Adrenal gland (tissue), 12 donors: ENCODE measurements around the gene TENM4. TPM values are rescaled to one million over a fixed set of nuclear protein-coding genes. Genes with fewer than 3 reads are reported as not detected.

Experiments used
- DNase-seq, 7 donors: peaks; one replicate each; pipeline ENCODE4 v3.0.0-alpha.2; 2019 to 2020
- H3K27ac ChIP-seq, 5 donors: fragments of 200-600 bp; sonication (generic) in 4 of 5; 1 replicate in 3 of 5; 2 replicates in 2 of 5; pipeline versions ENCODE4 v1.5.1 to v1.8.0; 2016 to 2020; ENCODE audit warnings: mild to moderate bottlenecking in 1 of 5
- H3K27me3 ChIP-seq: fragments of 200-600 bp; 2 replicates; pipeline ENCODE4 v1.8.0; 2021
- H3K36me3 ChIP-seq, 2 donors: fragments of 200-600 bp; replicated peaks in 1 of 2; 1 replicate in 1 of 2; 2 replicates in 1 of 2; pipeline versions ENCODE4 v1.5.1 to v1.8.0; 2018 to 2022
- H3K4me1 ChIP-seq, 2 donors: fragments of 200-600 bp; replicated peaks in 1 of 2; 1 replicate in 1 of 2; 2 replicates in 1 of 2; pipeline versions ENCODE4 v1.5.1 to v1.8.0; 2018 to 2021
- H3K4me3 ChIP-seq, 4 donors: fragments of 200-600 bp; sonication (generic) in 3 of 4; one replicate each; pipeline ENCODE4 v1.5.1; 2016 to 2018
- H3K9me3 ChIP-seq, 3 donors: fragments of 200-600 bp; sonication (generic) in 1 of 3; replicated peaks in 1 of 3; 1 replicate in 2 of 3; 2 replicates in 1 of 3; pipeline versions ENCODE4 v1.5.1 to v1.8.0; 2016 to 2021
- CTCF ChIP-seq, 6 experiments: fragments of 450-650 bp in 4 of 6; fragments of 200-600 bp in 2 of 6; sonication (generic) in 1 of 6; IDR thresholded peaks; 1 replicate in 5 of 6; 2 replicates in 1 of 6; pipeline versions ENCODE4 v1.5.1 to v1.8.0; 2016 to 2021; ENCODE audit warnings: antibody characterized with exemption in 6 of 6, mild to moderate bottlenecking in 2 of 6, moderate library complexity in 1 of 6
- POLR2A ChIP-seq, 2 donors: fragments of 450-650 bp; IDR thresholded peaks; one replicate each; pipeline ENCODE4 v1.6.1; 2017; ENCODE audit warnings: antibody characterized with exemption in 2 of 2, mild to moderate bottlenecking in 2 of 2, moderate library complexity in 1 of 2
- WGBS, 4 donors: extraction: QIAGEN DNeasy Blood & Tissue Kit in 2 of 4; methylation state at CpG; one replicate each; pipeline versions ENCODE4 v1.1.5 to v1.1.7; 2013 to 2017; 5-methylcytosine and 5-hydroxymethylcytosine counted together
- intact Hi-C, 2 donors: fragments of 100-400 bp; cut with DNase I; formaldehyde crosslinking; loops; one replicate each; pipeline versions ENCODE4 v1.14.1 to v1.15.0; 2022 to 2023
- polyA plus RNA-seq, 3 donors: library from polyadenylated mRNA; stranded (reverse); fragments of 200-250 nt in 2 of 3; fragments of 350-450 nt in 1 of 3; fragmentation: Illumina TruSeq in 1 of 3; extraction: RNeasy Lipid Tissue Mini Kit (QIAGEN cat#74804) in 1 of 3; gene quantifications; one replicate each; pipeline ENCODE4 v1.2.3, GENCODE V29; 2013 to 2014
- total RNA-seq, 9 donors: library from RNA; depleted of rRNA in 4 of 9; stranded (reverse); fragments of >200 nt in 4 of 9; fragments of 120-200 nt in 1 of 9; fragmentation: NEBNext Ultra II Directional in 1 of 9; extraction: Animal tissue kit (Norgen Biotek cat#: 25700) in 1 of 9; gene quantifications; one replicate each; pipeline versions ENCODE4 v1.1.0 to v1.2.4, GENCODE V29; 2013 to 2023
- donor health status: healthy with polysubstance abuse.
- donor health status: Bipolar disorder and iron deficiency.
- donor health status: DM: yes; HTN: yes; CAD: no.
- donor health status: DM: no; HTN: no; CAD: no.
- donor health status: DM: no; HTN: no; CAD: no.
- donor health status: DM: yes; HTN: yes; CAD: no.

TENM4 gene
- total and polyA plus RNA-seq, 12 donors = 0.74 to 24.9 (median 6.7) TPM

GRCh38 chr11:79321263-79321662 lies 119.6 kb downstream of the TENM4 start:
- Histone ChIP-seq H3K36me3 (no peaks in the 10 kb centered on the region), H3K27me3 (no peaks in the 10 kb centered on the region), H3K9me3 (no peaks in the 10 kb centered on the region), H3K4me1 (no peaks in the 10 kb centered on the region), H3K4me3 (no peak overlapping the region), H3K27ac (no peak overlapping the region)
- WGBS, 4 donors = 70 to 82% (median 76%) methylated on average over 6 of the region's 6 CpGs
- intact Hi-C loops = no loop called here
- no peak for TF ChIP-seq POLR2A (IDR thresholded peaks at IDR 0.05)
- no peak for TF ChIP-seq CTCF (IDR thresholded peaks at IDR 0.05)
- no peak for DNase-seq

- DNase-seq = no peak
- no peaks in the 10 kb centered on the region for H3K27me3 ChIP-seq
- WGBS, 4 donors = 60 to 82% (median 77%) methylated on average over 5 to 8 of the region's 8 CpGs
- no peaks in the 10 kb centered on the region for H3K4me1 ChIP-seq
- no peak overlapping the region for H3K27ac ChIP-seq
- intact Hi-C loops = no loop called here
- TF ChIP-seq POLR2A (IDR thresholded peaks at IDR 0.05) (no peak), CTCF (IDR thresholded peaks at IDR 0.05) (no peak)
- no peak overlapping the region for H3K4me3 ChIP-seq
- H3K9me3 ChIP-seq = no peaks in the 10 kb centered on the region
- H3K36me3 ChIP-seq = no peaks in the 10 kb centered on the region
These were observed 125.7 kb downstream of the TENM4 start for GRCh38 chr11:79314906-79315689.

GRCh38 chr11:79313530-79313913 lies 127.3 kb downstream of the TENM4 start:
- Histone ChIP-seq H3K27me3 (no peaks in the 10 kb centered on the region), H3K4me3 (no peak overlapping the region), H3K27ac (no peak overlapping the region), H3K9me3 (no peaks in the 10 kb centered on the region), H3K36me3 (no peaks in the 10 kb centered on the region), H3K4me1 (no peaks in the 10 kb centered on the region)
- intact Hi-C loops = no loop called here
- TF ChIP-seq CTCF (IDR thresholded peaks at IDR 0.05) = no peak
- no peak for TF ChIP-seq POLR2A (IDR thresholded peaks at IDR 0.05)
- no peak for DNase-seq
- 56 to 81% (median 70%) methylated on average over 4 of the region's 4 CpGs for WGBS, 4 donors

- Histone ChIP-seq H3K9me3 (no peaks in the 10 kb centered on the region), H3K27me3 (no peaks in the 10 kb centered on the region), H3K4me3 (no peak overlapping the region), H3K4me1 (no peaks in the 10 kb centered on the region), H3K27ac (no peak overlapping the region), H3K36me3 (no peaks in the 10 kb centered on the region)
- intact Hi-C loops = no loop called here
- no peak for DNase-seq
- TF ChIP-seq POLR2A (IDR thresholded peaks at IDR 0.05) (no peak), CTCF (IDR thresholded peaks at IDR 0.05) (no peak)
- WGBS, 4 donors = 60 to 68% (median 66%) methylated on average over 6 of the region's 6 CpGs
These were observed 128.0 kb downstream of the TENM4 start for GRCh38 chr11:79312617-79313529.
